CD4-positive, alpha-beta T cell (primary cell): ENCODE results near the gene PIANP. TPM values are rescaled to one million over a fixed set of nuclear protein-coding genes. Genes with fewer than 3 reads are reported as not detected.

Experiments used
- ATAC-seq: fragments of 200-7000 bp; cut with Tn5 transposase; one replicate; pipeline ENCODE4 v1.10.0; 2022; ENCODE audit warnings: mild to moderate bottlenecking; ENCODE audit not compliant: poor library complexity
- CTCF ChIA-PET: fragments of 350-600 bp; sonication (Branson Sonifier 250); formaldehyde crosslinking; loops from one replicate; lab custom pipeline; 2021; ENCODE audit warnings: antibody characterized with exemption, inconsistent platforms; lab: Charles Lee
- POLR2A ChIA-PET: fragments of 350-600 bp; sonication (Branson Sonifier 250); formaldehyde crosslinking; loops from one replicate; lab custom pipeline; 2021; ENCODE audit warnings: antibody characterized with exemption, inconsistent platforms; lab: Charles Lee
- DNase-seq, 14 experiments: peaks; one replicate each; pipeline ENCODE4 v3.0.0-alpha.2; 2013 to 2020; ENCODE audit warnings: mixed read lengths in 2 of 14
- H3K27ac ChIP-seq, 2 donors: one replicate each; pipeline versions ENCODE4 v1.5.1 to v1.7.0; 2013; ENCODE audit warnings: low read length in 2 of 2, low read depth in 1 of 2, mild to moderate bottlenecking in 1 of 2
- H3K27me3 ChIP-seq, 2 experiments: 1 replicate in 1 of 2; 2 replicates in 1 of 2; pipeline versions ENCODE4 v1.6.1 to v1.7.0; 2013; ENCODE audit warnings: low read length in 2 of 2, control low read depth in 1 of 2, mild to moderate bottlenecking in 1 of 2, moderate library complexity in 1 of 2; ENCODE audit not compliant: insufficient read depth in 2 of 2, control insufficient read depth in 1 of 2
- H3K36me3 ChIP-seq: one replicate; pipeline ENCODE4 v1.6.1; 2013; ENCODE audit warnings: low read length, control low read depth; ENCODE audit not compliant: insufficient read depth
- H3K4me1 ChIP-seq: one replicate; pipeline ENCODE4 v1.6.1; 2013; ENCODE audit warnings: low read length, control low read depth; ENCODE audit not compliant: insufficient read depth
- H3K4me3 ChIP-seq: one replicate; pipeline ENCODE4 v1.5.1; 2013; ENCODE audit warnings: mild to moderate bottlenecking, low read length, moderate library complexity
- H3K9me3 ChIP-seq, 2 experiments: 1 replicate in 1 of 2; 2 replicates in 1 of 2; pipeline versions ENCODE4 v1.6.1 to v1.7.0; 2013; ENCODE audit warnings: low read length in 2 of 2, mild to moderate bottlenecking in 2 of 2, control low read depth in 1 of 2, moderate library complexity in 1 of 2; ENCODE audit not compliant: control insufficient read depth in 1 of 2, insufficient read depth in 1 of 2
- H3K27ac Mint-ChIP-seq: one replicate; pipeline ENCODE4 v1.8.0; 2020; ENCODE audit warnings: mixed read lengths
- H3K27me3 Mint-ChIP-seq: one replicate; pipeline ENCODE4 v1.8.0; 2021; ENCODE audit warnings: mixed read lengths
- H3K36me3 Mint-ChIP-seq: one replicate; pipeline ENCODE4 v1.8.0; 2021; ENCODE audit warnings: low read depth, mixed read lengths
- H3K4me1 Mint-ChIP-seq: one replicate; pipeline ENCODE4 v1.8.0; 2021; ENCODE audit warnings: low read depth, mixed read lengths
- H3K4me3 Mint-ChIP-seq: one replicate; pipeline ENCODE4 v1.8.0; 2020; ENCODE audit warnings: mild to moderate bottlenecking, mixed read lengths
- H3K9me3 Mint-ChIP-seq: one replicate; pipeline ENCODE4 v1.8.0; 2020; ENCODE audit warnings: mixed read lengths
- intact Hi-C, 2 experiments: fragments of 100-400 bp; cut with DNase I in 1 of 2; cut with micrococcal nuclease in 1 of 2; formaldehyde crosslinking; loops; one replicate each; pipeline versions ENCODE4 v1.15.1 to v1.9.0; 2023 to 2025; cut with DNase I, micrococcal nuclease
- total RNA-seq, 174 experiments: library from RNA in 2 of 174; stranded (reverse) in 2 of 174; gene quantifications; one replicate each; pipeline ENCODE4 v1.2.3 and lab custom pipeline; 2021 to 2026
- TF ChIP-seq, protein P1 (sequence below): fragments of 200-600 bp; IDR thresholded peaks from one replicate; pipeline ENCODE4 v1.8.0; 2022; ENCODE audit warnings: antibody characterized with exemption, mild to moderate bottlenecking

Gene PIANP
- total RNA-seq, 2 experiments from 2014 or later, result 0.87 to 0.99 TPM

DNA sequence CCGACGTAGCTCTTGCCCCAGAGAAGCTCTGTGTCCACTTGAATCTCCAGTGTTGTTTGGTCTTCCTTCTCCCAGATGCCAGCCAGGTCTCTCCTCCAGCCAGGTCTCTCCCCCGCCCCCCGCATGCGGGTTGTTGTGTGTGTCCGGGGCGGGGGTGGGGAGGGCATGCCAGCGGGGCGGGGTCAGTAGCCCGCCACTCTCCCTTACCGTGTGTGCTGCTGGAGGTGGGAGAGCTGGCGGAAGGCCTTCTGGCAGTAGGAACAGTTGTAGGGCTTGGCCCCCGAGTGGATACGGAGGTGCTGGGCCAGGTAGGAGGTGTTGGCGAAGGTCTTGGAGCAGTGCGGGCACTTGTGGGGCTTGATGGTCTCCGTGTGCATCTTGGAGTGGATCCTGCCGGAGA lies 28.5 kb downstream of the PIANP start:
- peaks cover 99% of the 10 kb centered on the region for H3K36me3 ChIP-seq
- no peak overlapping the region for H3K4me3 ChIP-seq
- POLR2A ChIA-PET, result no interaction called here
- no peaks in the 10 kb centered on the region for H3K9me3 Mint-ChIP-seq
- no peaks in the 10 kb centered on the region for H3K4me1 Mint-ChIP-seq
- intact Hi-C loops, result no loop called here
- H3K9me3 ChIP-seq, result no peaks in the 10 kb centered on the region
- H3K4me3 Mint-ChIP-seq, result no peak overlapping the region
- CTCF ChIA-PET, result no interaction called here
- no peaks in the 10 kb centered on the region for H3K27me3 Mint-ChIP-seq
- peaks cover 96% of the 10 kb centered on the region for H3K36me3 Mint-ChIP-seq
- DNase-seq (no peak), ATAC-seq (no peak)
- H3K27me3 ChIP-seq, result no peaks in the 10 kb centered on the region
- H3K4me1 ChIP-seq, result no peaks in the 10 kb centered on the region
- H3K27ac ChIP-seq, result no peak overlapping the region
- TF ChIP-seq, protein P1, sequence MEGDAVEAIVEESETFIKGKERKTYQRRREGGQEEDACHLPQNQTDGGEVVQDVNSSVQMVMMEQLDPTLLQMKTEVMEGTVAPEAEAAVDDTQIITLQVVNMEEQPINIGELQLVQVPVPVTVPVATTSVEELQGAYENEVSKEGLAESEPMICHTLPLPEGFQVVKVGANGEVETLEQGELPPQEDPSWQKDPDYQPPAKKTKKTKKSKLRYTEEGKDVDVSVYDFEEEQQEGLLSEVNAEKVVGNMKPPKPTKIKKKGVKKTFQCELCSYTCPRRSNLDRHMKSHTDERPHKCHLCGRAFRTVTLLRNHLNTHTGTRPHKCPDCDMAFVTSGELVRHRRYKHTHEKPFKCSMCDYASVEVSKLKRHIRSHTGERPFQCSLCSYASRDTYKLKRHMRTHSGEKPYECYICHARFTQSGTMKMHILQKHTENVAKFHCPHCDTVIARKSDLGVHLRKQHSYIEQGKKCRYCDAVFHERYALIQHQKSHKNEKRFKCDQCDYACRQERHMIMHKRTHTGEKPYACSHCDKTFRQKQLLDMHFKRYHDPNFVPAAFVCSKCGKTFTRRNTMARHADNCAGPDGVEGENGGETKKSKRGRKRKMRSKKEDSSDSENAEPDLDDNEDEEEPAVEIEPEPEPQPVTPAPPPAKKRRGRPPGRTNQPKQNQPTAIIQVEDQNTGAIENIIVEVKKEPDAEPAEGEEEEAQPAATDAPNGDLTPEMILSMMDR, result no peak
- no peak overlapping the region for H3K27ac Mint-ChIP-seq

DNA sequence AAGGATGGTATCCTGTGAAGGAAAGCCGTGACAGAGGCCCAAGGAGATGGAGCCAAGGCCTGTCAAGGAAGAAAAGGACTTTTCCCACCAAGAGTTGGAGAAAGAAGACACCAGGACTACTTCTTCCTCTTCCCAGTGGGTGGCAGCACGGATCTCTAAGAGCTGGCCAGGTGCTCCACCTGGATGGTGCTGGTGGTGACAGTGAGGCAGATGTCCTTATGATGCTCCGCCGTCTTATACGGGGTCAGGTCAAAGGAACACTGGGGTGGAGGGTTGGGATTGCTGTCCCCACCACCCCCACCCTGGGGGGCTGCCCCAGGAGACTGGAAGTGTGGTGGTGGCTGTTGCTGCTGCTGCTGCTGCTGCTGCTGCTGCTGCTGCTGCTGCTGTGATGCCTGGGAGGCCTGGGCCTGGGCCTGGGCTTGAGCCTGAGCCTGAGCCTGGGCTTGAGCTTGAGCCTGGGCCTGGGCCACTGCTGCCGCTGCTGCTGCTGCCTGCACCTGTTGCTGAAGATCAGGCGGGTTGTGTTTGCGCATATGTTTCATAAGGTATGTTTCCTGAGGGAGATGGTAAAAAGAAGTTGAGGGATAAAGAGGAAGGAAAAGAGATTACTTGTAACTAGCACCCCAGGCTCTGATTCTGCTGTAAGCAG lies 32.9 kb downstream of the PIANP start:
- peaks cover 60% of the 10 kb centered on the region for H3K36me3 ChIP-seq
- H3K36me3 Mint-ChIP-seq, result peaks cover 75% of the 10 kb centered on the region
- no peak overlapping the region for H3K27ac Mint-ChIP-seq
- no peaks in the 10 kb centered on the region for H3K27me3 ChIP-seq
- ChIA-PET POLR2A (interaction anchor here (1.2 kb wide), 1 partner anchor 40 kb away, joined by 3 read pairs; no protein-coding TSS in a partner anchor), CTCF (interaction anchor here (1.5 kb wide), 1 partner anchor 22 kb away, joined by 3 read pairs; no protein-coding TSS in a partner anchor)
- intact Hi-C loops, result no loop called here
- no peaks in the 10 kb centered on the region for H3K9me3 ChIP-seq
- no peak overlapping the region for H3K4me3 ChIP-seq
- no peaks in the 10 kb centered on the region for H3K27me3 Mint-ChIP-seq
- DNase-seq (no peak), ATAC-seq (no peak)
- peaks cover 15% of the 10 kb centered on the region for H3K4me1 Mint-ChIP-seq
- no peaks in the 10 kb centered on the region for H3K9me3 Mint-ChIP-seq
- H3K27ac ChIP-seq, result no peak overlapping the region
- peaks cover 6% of the 10 kb centered on the region for H3K4me1 ChIP-seq
- H3K4me3 Mint-ChIP-seq, result no peak overlapping the region
- TF ChIP-seq, protein P1, result no peak

DNA sequence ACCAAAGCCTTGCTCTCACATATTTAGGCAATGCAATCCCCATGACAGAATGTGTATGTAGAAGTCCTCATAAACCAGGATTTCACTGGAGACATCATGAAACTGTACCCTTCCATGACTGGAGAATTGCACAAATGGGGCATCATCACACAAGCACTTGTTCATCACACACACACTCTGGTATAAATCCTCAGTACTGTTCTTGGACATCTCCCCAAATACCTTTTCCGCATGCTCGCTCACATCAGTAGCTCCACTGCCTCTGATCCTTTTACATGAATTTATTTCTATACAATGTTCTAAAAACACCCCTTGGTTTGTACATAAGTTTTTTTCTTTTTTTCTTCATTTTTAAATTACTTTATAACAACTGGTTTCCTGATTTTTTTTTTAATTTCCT lies 34.4 kb downstream of the PIANP start:
- H3K27ac ChIP-seq, result no peak overlapping the region
- H3K36me3 Mint-ChIP-seq, result peaks cover 64% of the 10 kb centered on the region
- H3K4me3 Mint-ChIP-seq, result no peak overlapping the region
- no peaks in the 10 kb centered on the region for H3K9me3 ChIP-seq
- ATAC-seq, result no peak
- intact Hi-C loops, result no loop called here
- no peaks in the 10 kb centered on the region for H3K27me3 Mint-ChIP-seq
- no peak for DNase-seq
- H3K27ac Mint-ChIP-seq, result no peak overlapping the region
- H3K4me3 ChIP-seq, result no peak overlapping the region
- H3K27me3 ChIP-seq, result no peaks in the 10 kb centered on the region
- H3K36me3 ChIP-seq, result peaks cover 46% of the 10 kb centered on the region
- POLR2A ChIA-PET, result interaction anchor here (1.2 kb wide), 2 partner anchors 23 to 39 kb away, joined by 3 to 4 read pairs; partner anchors contain the start of gene ZNF384
- peaks cover 24% of the 10 kb centered on the region for H3K4me1 Mint-ChIP-seq
- CTCF ChIA-PET, result interaction anchor here (1.5 kb wide), 1 partner anchor 24 kb away, joined by 3 read pairs; no protein-coding TSS in a partner anchor
- peaks cover 17% of the 10 kb centered on the region for H3K4me1 ChIP-seq
- H3K9me3 Mint-ChIP-seq, result no peaks in the 10 kb centered on the region
- TF ChIP-seq, protein P1, result no peak
